GM10266 (cell line): ENCODE data around the gene ATP5F1E.
A peak's percentile ranks its signal among the peaks of the same experiment; 100 is the strongest.

Source experiments
- DNase-seq: peaks from one replicate; pipeline ENCODE4 v3.0.0; 2012; ENCODE audit errors: extremely low spot score
- TF ChIP-seq, protein P1 (sequence below): IDR thresholded peaks from 2 replicates; pipeline ENCODE4 v1.5.1; 2012; ENCODE audit warnings: mild to moderate bottlenecking, low read depth; ENCODE audit not compliant: control insufficient read depth, insufficient read depth; ENCODE audit errors: missing control alignments

The ATP5F1E gene

DNA sequence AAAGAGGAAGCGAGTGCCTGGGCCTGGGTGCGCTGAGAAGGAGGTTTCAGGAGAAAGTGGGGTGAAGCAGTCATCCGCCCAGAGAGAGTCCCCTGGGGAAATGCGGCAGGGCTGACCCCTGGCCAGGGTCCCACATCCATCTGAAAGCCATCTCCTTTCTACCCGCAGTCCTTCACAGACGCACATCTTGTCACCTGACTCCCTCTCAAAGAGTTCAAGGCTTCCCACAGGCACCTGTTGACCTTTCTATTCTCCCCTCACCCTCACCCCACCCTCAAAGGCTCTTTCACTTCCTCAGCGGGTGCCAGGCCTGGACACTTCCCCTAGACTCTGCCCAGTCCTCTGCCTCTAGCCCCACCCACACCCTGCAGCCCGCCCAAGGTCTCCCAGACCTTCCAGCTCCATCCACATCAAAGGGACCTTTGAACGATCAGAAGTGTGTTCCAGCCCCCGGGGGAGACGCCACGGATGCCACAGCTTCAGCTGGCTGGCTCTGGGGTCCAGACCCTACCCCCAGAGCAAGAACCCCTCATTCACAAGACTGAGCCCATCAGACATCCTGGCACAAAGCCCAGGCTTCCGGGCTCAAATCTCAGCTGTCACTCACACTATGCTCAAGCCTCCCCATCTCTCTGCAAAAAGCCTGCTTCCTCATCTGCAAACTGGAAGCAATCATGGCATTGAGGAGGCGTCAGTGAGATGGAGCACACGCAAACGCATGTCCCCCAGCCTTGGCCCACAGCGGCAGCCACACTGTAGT, 27.2 kb downstream of the ATP5F1E start:
- TF ChIP-seq, protein P1, sequence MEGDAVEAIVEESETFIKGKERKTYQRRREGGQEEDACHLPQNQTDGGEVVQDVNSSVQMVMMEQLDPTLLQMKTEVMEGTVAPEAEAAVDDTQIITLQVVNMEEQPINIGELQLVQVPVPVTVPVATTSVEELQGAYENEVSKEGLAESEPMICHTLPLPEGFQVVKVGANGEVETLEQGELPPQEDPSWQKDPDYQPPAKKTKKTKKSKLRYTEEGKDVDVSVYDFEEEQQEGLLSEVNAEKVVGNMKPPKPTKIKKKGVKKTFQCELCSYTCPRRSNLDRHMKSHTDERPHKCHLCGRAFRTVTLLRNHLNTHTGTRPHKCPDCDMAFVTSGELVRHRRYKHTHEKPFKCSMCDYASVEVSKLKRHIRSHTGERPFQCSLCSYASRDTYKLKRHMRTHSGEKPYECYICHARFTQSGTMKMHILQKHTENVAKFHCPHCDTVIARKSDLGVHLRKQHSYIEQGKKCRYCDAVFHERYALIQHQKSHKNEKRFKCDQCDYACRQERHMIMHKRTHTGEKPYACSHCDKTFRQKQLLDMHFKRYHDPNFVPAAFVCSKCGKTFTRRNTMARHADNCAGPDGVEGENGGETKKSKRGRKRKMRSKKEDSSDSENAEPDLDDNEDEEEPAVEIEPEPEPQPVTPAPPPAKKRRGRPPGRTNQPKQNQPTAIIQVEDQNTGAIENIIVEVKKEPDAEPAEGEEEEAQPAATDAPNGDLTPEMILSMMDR, result no peak
- peak; percentile 86 for DNase-seq

DNA sequence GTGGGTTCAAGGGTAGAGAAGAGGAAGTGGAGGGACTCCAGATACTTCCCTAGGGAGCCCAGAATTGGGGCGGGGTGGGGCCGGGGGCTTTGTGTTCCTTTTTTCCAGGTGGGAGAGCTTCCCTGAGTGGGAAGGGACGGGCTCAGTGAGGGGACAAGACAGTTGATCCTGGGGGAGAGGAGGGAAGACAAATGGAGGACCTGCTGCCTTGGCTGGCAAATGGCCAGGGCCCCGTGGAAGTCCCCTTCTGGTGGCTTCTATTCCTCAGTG, 27.7 kb downstream of the ATP5F1E start:
- TF ChIP-seq, protein P1, result no peak
- DNase-seq, result no peak

DNA sequence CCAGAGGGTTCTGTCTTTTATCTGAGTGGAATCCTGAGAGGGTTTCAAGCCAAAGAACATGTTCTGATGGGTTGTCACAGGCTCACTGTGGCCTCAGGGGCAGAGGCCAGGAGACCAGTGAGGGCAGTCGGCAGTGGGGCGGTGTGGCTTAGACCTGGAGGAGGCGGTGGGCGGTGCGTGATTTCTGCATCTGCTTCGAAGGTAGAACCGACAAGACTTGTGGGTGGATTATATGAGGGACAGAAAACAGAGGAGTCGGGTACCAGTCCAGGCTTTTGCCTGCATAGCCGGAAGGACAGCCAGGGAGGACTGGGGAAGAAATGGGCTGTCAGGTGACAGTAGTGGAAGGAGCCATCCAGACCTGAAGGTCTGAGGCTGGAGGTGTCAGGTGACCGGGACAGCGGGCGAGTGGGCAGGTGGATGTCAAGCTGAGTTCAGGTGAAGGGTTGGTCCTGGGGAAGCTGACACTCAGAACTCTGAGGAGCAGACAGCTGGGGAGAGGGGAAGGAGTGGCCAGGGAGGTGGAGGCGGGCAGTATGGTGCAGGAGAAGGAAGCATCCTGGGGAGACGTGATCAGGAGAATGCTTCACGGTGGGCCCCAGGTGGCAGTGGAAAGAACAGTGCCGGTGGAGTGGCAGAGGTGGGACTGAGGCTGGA, 28.2 kb downstream of the ATP5F1E start:
- TF ChIP-seq, protein P1, result no peak
- DNase-seq, result peak; percentile 38

DNA sequence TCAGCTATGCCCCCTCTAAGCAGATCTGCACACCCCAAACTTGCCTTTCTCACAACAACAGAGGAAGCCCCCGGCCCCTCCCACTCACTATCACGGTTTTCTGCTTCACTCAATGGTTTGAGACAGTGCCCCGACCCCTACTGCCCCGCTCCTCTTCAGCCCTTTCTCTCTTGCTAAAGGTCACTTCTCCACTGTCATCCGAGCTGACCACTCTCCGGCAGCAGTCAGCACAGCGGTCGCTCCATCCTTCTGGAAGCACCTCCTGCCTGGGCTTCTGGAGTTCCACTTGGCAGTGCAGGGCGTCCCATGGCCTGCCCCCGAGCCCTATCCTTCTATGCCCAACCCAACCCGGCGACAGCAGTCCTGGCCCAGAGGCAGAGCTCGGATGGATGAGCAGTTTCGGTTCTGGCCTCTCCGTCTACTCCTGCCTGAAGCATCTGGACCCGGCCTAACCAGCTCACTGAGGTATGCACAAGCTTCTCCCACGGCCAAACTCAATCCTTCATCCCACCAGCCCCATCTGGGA, 29.2 kb downstream of the ATP5F1E start:
- DNase-seq, result no peak
- TF ChIP-seq, protein P1, result no peak

DNA sequence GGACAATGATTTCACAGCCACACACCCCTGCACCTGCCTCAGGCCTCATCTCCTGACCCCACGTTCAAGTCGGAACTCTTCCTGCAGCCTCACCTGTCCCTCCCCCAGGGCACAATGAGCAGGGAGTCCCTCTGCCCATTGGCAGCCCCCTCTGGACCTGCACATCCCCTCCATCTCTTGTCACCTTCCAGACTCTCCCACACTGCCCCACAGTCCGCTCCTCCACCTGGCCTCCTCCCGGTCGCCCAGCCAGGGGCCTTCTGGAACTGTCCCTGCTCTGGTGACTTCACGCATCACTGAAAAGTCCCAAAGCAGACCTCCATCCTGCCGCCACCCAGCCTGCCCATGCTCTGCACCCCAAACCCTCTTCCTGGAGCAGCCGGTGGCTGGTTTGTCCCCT, 29.7 kb downstream of the ATP5F1E start:
- DNase-seq, result no peak
- TF ChIP-seq, protein P1, result no peak

DNA sequence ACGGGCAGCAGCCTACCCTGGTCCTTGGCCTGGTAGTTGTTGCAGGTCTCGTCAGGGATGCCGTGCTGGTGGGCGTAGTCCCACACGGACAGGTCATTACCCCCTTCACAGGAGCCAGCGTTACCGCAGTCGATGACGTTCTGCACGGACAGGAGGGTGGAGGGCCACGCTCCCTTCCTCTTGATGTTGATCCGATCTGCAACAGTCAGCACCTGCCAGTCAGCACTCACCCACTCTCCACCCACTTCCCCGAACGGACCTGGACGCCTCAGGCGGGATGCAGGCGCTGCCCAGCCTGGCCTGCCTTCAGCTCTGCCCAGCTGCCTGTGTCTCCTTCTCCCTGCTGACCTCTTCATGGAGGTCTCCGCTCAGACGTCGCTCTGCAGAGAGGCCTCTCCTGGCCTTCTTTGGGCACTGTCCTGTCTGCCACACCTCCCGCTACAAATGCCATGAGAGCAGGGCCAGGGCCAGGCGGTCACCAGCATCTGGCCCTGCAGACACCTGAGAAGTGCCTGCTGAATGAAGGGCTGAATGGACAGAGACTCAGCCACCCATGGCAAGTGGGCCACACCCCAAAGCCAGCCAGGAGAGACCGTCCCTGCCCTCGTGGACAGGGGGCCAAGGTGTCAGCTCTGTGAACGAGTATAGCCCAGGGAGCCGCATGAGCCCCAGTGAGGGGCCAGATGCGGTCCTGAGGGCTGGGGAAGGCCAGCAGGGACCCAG, 30.5 kb downstream of the ATP5F1E start:
- no peak for DNase-seq
- TF ChIP-seq, protein P1, result no peak
